ENCODE results near the gene CCDC85B. TPM values are rescaled to one million over a fixed set of nuclear protein-coding genes. Genes with fewer than 3 reads are reported as not detected.

Gene CCDC85B
- total RNA-seq, 1 donor, result 22.5 TPM

Other genes starting within 250 kb of the CCDC85B start
- gene RELA, start 227.8 kb upstream of the CCDC85B start, total RNA-seq, result 107 TPM
- gene KAT5, start 178.4 kb upstream of the CCDC85B start, total RNA-seq, result 38.0 TPM
- 26.4 TPM for gene RNASEH2C, start 169.9 kb upstream of the CCDC85B start, total RNA-seq
- gene AP5B1, start 109.7 kb upstream of the CCDC85B start, total RNA-seq, result 26.7 TPM
- not detected for gene OVOL1, start 103.6 kb upstream of the CCDC85B start, total RNA-seq
- gene SNX32, start 56.7 kb upstream of the CCDC85B start, total RNA-seq, result not detected
- gene CFL1, start 32.5 kb upstream of the CCDC85B start, total RNA-seq, result 731 TPM
- 17.3 TPM for gene MUS81, start 30.2 kb upstream of the CCDC85B start, total RNA-seq
- gene EFEMP2, start 17.9 kb upstream of the CCDC85B start, total RNA-seq, result 1.3 TPM
- 130 TPM for gene CTSW, start 10.8 kb upstream of the CCDC85B start, total RNA-seq
- 40.3 TPM for gene FIBP, start 2.2 kb upstream of the CCDC85B start, total RNA-seq
- 4.0 TPM for gene FOSL1, start 9.7 kb downstream of the CCDC85B start, total RNA-seq
- 7.6 TPM for gene C11orf68, start 28.4 kb downstream of the CCDC85B start, total RNA-seq
- gene DRAP1, start 28.8 kb downstream of the CCDC85B start, total RNA-seq, result 65.6 TPM
- 0.10 TPM for gene TSGA10IP, start 54.8 kb downstream of the CCDC85B start, total RNA-seq
- 41.6 TPM for gene SART1, start 71.1 kb downstream of the CCDC85B start, total RNA-seq
- gene EIF1AD, start 111.5 kb downstream of the CCDC85B start, total RNA-seq, result 83.2 TPM
- 7.6 TPM for gene BANF1, start 111.8 kb downstream of the CCDC85B start, total RNA-seq
- not detected for gene CST6, start 121.3 kb downstream of the CCDC85B start, total RNA-seq
- 1.0 TPM for gene CATSPER1, start 135.8 kb downstream of the CCDC85B start, total RNA-seq
- gene GAL3ST3, start 158.5 kb downstream of the CCDC85B start, total RNA-seq, result not detected
- gene SF3B2, start 161.7 kb downstream of the CCDC85B start, total RNA-seq, result 135 TPM
- 66.7 TPM for gene PACS1, start 179.6 kb downstream of the CCDC85B start, total RNA-seq